ENCODE data around the gene RHPN2.
"Not testable (repeated sequence)": the region's sequence is repeated elsewhere in the genome, so short reads cannot be mapped to it uniquely, and the experiment has no call there.

Gene RHPN2

GRCh38 chr19:32976223-32976805 lies 88.4 kb downstream of the RHPN2 start:
- H3K27ac ChIP-seq (ENCODE audit: low read depth, low read length), result no peak overlapping the region
- peaks cover 29% of the 10 kb centered on the region for H3K36me3 ChIP-seq (ENCODE audit: control insufficient read depth, insufficient read depth, low read length)
- H3K27me3 ChIP-seq (ENCODE audit: control insufficient read depth, insufficient read depth, low read length), result no peaks in the 10 kb centered on the region
- no peak overlapping the region for H3K9ac ChIP-seq (ENCODE audit: low read depth, low read length)
- H3K4me1 ChIP-seq (ENCODE audit: control insufficient read depth, insufficient read depth, low read length), result no peaks in the 10 kb centered on the region
- H3K4me3 ChIP-seq (ENCODE audit: low read depth, low read length), result no peak overlapping the region
- no peaks in the 10 kb centered on the region for H3K9me3 ChIP-seq (ENCODE audit: control insufficient read depth, insufficient read depth, low read length)

GRCh38 chr19:32971715-32972540 lies 92.8 kb downstream of the RHPN2 start, which contains the start of the genes CEP89 and FAAP24:
TSS of gene CEP89 (minus strand) at chr19:32971958. CDS start at chr19:32971874, 84 bp downstream.
TSS of gene FAAP24 (plus strand) at chr19:32972242. CDS start at chr19:32973197, 955 bp downstream.
- H3K4me3 ChIP-seq (ENCODE audit: low read depth, low read length), result peak within 1 kb of the TSS; percentile 78
- peak within 1 kb of the TSS; percentile 50 for H3K27ac ChIP-seq (ENCODE audit: low read depth, low read length)
- no peaks in the 10 kb centered on the region for H3K27me3 ChIP-seq (ENCODE audit: control insufficient read depth, insufficient read depth, low read length)
- peaks cover 9% of the 10 kb centered on the region for H3K36me3 ChIP-seq (ENCODE audit: control insufficient read depth, insufficient read depth, low read length)
- H3K9me3 ChIP-seq (ENCODE audit: control insufficient read depth, insufficient read depth, low read length), result no peaks in the 10 kb centered on the region
- H3K4me1 ChIP-seq (ENCODE audit: control insufficient read depth, insufficient read depth, low read length), result no peaks in the 10 kb centered on the region
- peak within 1 kb of the TSS; percentile 55; the same call in 1 of the 2 replicates for H3K9ac ChIP-seq (ENCODE audit: low read depth, low read length)

GRCh38 chr19:32971012-32971595 lies 93.6 kb downstream of the RHPN2 start:
- no peaks in the 10 kb centered on the region for H3K4me1 ChIP-seq (ENCODE audit: control insufficient read depth, insufficient read depth, low read length)
- H3K9me3 ChIP-seq (ENCODE audit: control insufficient read depth, insufficient read depth, low read length), result no peaks in the 10 kb centered on the region
- peak overlapping the region; percentile 78 for H3K4me3 ChIP-seq (ENCODE audit: low read depth, low read length)
- no peak overlapping the region for H3K9ac ChIP-seq (ENCODE audit: low read depth, low read length)
- no peak overlapping the region for H3K27ac ChIP-seq (ENCODE audit: low read depth, low read length)
- H3K36me3 ChIP-seq (ENCODE audit: control insufficient read depth, insufficient read depth, low read length), result peaks cover 9% of the 10 kb centered on the region; the same call in 1 of the 2 replicates
- H3K27me3 ChIP-seq (ENCODE audit: control insufficient read depth, insufficient read depth, low read length), result no peaks in the 10 kb centered on the region

GRCh38 chr19:32969549-32969948 lies 95.1 kb downstream of the RHPN2 start:
- no peaks in the 10 kb centered on the region for H3K9me3 ChIP-seq (ENCODE audit: control insufficient read depth, insufficient read depth, low read length)
- H3K27me3 ChIP-seq (ENCODE audit: control insufficient read depth, insufficient read depth, low read length), result no peaks in the 10 kb centered on the region
- H3K4me3 ChIP-seq (ENCODE audit: low read depth, low read length), result no peak overlapping the region
- H3K9ac ChIP-seq (ENCODE audit: low read depth, low read length), result no peak overlapping the region
- no peak overlapping the region for H3K27ac ChIP-seq (ENCODE audit: low read depth, low read length)
- no peaks in the 10 kb centered on the region for H3K4me1 ChIP-seq (ENCODE audit: control insufficient read depth, insufficient read depth, low read length)
- H3K36me3 ChIP-seq (ENCODE audit: control insufficient read depth, insufficient read depth, low read length), result peaks cover 11% of the 10 kb centered on the region; the same call in 1 of the 2 replicates

- H3K36me3 ChIP-seq (ENCODE audit: control insufficient read depth, insufficient read depth, low read length), result peaks cover 20% of the 10 kb centered on the region; the same call in 1 of the 2 replicates
These were observed 97.9 kb downstream of the RHPN2 start for GRCh38 chr19:32966750-32967149.

GRCh38 chr19:32945260-32945659 lies 119.4 kb downstream of the RHPN2 start:
- Histone ChIP-seq H3K27ac (ENCODE audit: low read depth, low read length) (no peak overlapping the region), H3K4me1 (ENCODE audit: control insufficient read depth, insufficient read depth, low read length) (no peaks in the 10 kb centered on the region), H3K4me3 (ENCODE audit: low read depth, low read length) (no peak overlapping the region), H3K9ac (ENCODE audit: low read depth, low read length) (no peak overlapping the region), H3K9me3 (ENCODE audit: control insufficient read depth, insufficient read depth, low read length) (no peaks in the 10 kb centered on the region), H3K27me3 (ENCODE audit: control insufficient read depth, insufficient read depth, low read length) (no peaks in the 10 kb centered on the region), H3K36me3 (ENCODE audit: control insufficient read depth, insufficient read depth, low read length) (peaks cover 31% of the 10 kb centered on the region)

More at GRCh38 chr19:32966750-32967149, 97.9 kb downstream of the RHPN2 start:
- Histone ChIP-seq H3K4me1 (ENCODE audit: control insufficient read depth, insufficient read depth, low read length) (no peaks in the 10 kb centered on the region), H3K9ac (ENCODE audit: low read depth, low read length) (no peak overlapping the region), H3K4me3 (ENCODE audit: low read depth, low read length) (no peak overlapping the region), H3K9me3 (ENCODE audit: control insufficient read depth, insufficient read depth, low read length) (no peaks in the 10 kb centered on the region), H3K27ac (ENCODE audit: low read depth, low read length) (no peak overlapping the region), H3K27me3 (ENCODE audit: control insufficient read depth, insufficient read depth, low read length) (no peaks in the 10 kb centered on the region)

- H3K4me3 ChIP-seq (ENCODE audit: low read depth, low read length); H3K4me1 ChIP-seq (ENCODE audit: control insufficient read depth, insufficient read depth, low read length); H3K27ac ChIP-seq (ENCODE audit: low read depth, low read length); H3K9ac ChIP-seq (ENCODE audit: low read depth, low read length); H3K27me3 ChIP-seq (ENCODE audit: control insufficient read depth, insufficient read depth, low read length); H3K9me3 ChIP-seq (ENCODE audit: control insufficient read depth, insufficient read depth, low read length): not testable (repeated sequence)
- H3K36me3 ChIP-seq (ENCODE audit: control insufficient read depth, insufficient read depth, low read length), result peaks cover 12% of the 10 kb centered on the region
These were observed 123.4 kb downstream of the RHPN2 start for GRCh38 chr19:32941273-32941672.

- no peaks in the 10 kb centered on the region for H3K27me3 ChIP-seq (ENCODE audit: control insufficient read depth, insufficient read depth, low read length)
- no peaks in the 10 kb centered on the region for H3K9me3 ChIP-seq (ENCODE audit: control insufficient read depth, insufficient read depth, low read length)
- H3K27ac ChIP-seq (ENCODE audit: low read depth, low read length), result no peak overlapping the region
- peaks cover 8% of the 10 kb centered on the region; the same call in 1 of the 2 replicates for H3K36me3 ChIP-seq (ENCODE audit: control insufficient read depth, insufficient read depth, low read length)
- no peak overlapping the region for H3K9ac ChIP-seq (ENCODE audit: low read depth, low read length)
- no peak overlapping the region for H3K4me3 ChIP-seq (ENCODE audit: low read depth, low read length)
- no peaks in the 10 kb centered on the region for H3K4me1 ChIP-seq (ENCODE audit: control insufficient read depth, insufficient read depth, low read length)
These were observed 128.6 kb downstream of the RHPN2 start for GRCh38 chr19:32936065-32936464.

- H3K9ac ChIP-seq (ENCODE audit: low read depth, low read length), result no peak overlapping the region
- no peaks in the 10 kb centered on the region for H3K4me1 ChIP-seq (ENCODE audit: control insufficient read depth, insufficient read depth, low read length)
- no peak overlapping the region for H3K27ac ChIP-seq (ENCODE audit: low read depth, low read length)
- no peak overlapping the region for H3K4me3 ChIP-seq (ENCODE audit: low read depth, low read length)
- H3K9me3 ChIP-seq (ENCODE audit: control insufficient read depth, insufficient read depth, low read length), result no peaks in the 10 kb centered on the region
- H3K36me3 ChIP-seq (ENCODE audit: control insufficient read depth, insufficient read depth, low read length), result peaks cover 9% of the 10 kb centered on the region; the same call in 1 of the 2 replicates
- no peaks in the 10 kb centered on the region for H3K27me3 ChIP-seq (ENCODE audit: control insufficient read depth, insufficient read depth, low read length)
These were observed 129.1 kb downstream of the RHPN2 start for GRCh38 chr19:32935629-32936028.

GRCh38 chr19:32933571-32933970 lies 131.1 kb downstream of the RHPN2 start:
- Histone ChIP-seq H3K9ac (ENCODE audit: low read depth, low read length) (no peak overlapping the region), H3K36me3 (ENCODE audit: control insufficient read depth, insufficient read depth, low read length) (peaks cover 14% of the 10 kb centered on the region; the same call in 1 of the 2 replicates), H3K9me3 (ENCODE audit: control insufficient read depth, insufficient read depth, low read length) (no peaks in the 10 kb centered on the region), H3K4me1 (ENCODE audit: control insufficient read depth, insufficient read depth, low read length) (no peaks in the 10 kb centered on the region), H3K4me3 (ENCODE audit: low read depth, low read length) (no peak overlapping the region), H3K27ac (ENCODE audit: low read depth, low read length) (no peak overlapping the region), H3K27me3 (ENCODE audit: control insufficient read depth, insufficient read depth, low read length) (no peaks in the 10 kb centered on the region)
